MM.1S (cell line): ENCODE data around the gene RPS2.
"Not testable (repeated sequence)": the region's sequence is repeated elsewhere in the genome, so short reads cannot be mapped to it uniquely, and the experiment has no call there.

Source experiments
- DNase-seq: peaks from one replicate; pipeline ENCODE4 v3.0.0-alpha.2; 2015
- H2AFZ ChIP-seq: fragments of 300-600 bp; sonication (generic); 2 replicates; pipeline ENCODE4 v1.6.0; 2016; ENCODE audit warnings: antibody characterized with exemption, low read length
- H3F3A ChIP-seq: fragments of 300-600 bp; sonication (generic); 2 replicates; pipeline ENCODE4 v1.6.1; 2016; ENCODE audit warnings: mild to moderate bottlenecking, antibody characterized with exemption, low read length, moderate library complexity, mixed read lengths; ENCODE audit not compliant: insufficient read depth
- H3K27ac ChIP-seq: fragments of 300-600 bp; sonication (generic); 2 replicates; pipeline ENCODE4 v1.5.1; 2016; ENCODE audit warnings: mild to moderate bottlenecking, low read length
- H3K27me3 ChIP-seq: fragments of 300-600 bp; sonication (generic); replicated peaks from 2 replicates; pipeline ENCODE4 v1.6.0; 2016; ENCODE audit warnings: low read length; ENCODE audit not compliant: insufficient read depth
- H3K36me3 ChIP-seq: fragments of 300-600 bp; sonication (generic); replicated peaks from 2 replicates; pipeline ENCODE4 v1.6.1; 2016; ENCODE audit warnings: mild to moderate bottlenecking, low read length, mixed read lengths; ENCODE audit not compliant: insufficient read depth
- H3K4me1 ChIP-seq: fragments of 300-600 bp; sonication (generic); 2 replicates; pipeline ENCODE4 v1.6.1; 2016; ENCODE audit warnings: low read length, mixed read lengths
- H3K4me2 ChIP-seq: fragments of 300-600 bp; sonication (generic); 2 replicates; pipeline ENCODE4 v1.6.0; 2016; ENCODE audit warnings: low read depth, low read length
- H3K4me3 ChIP-seq: fragments of 300-600 bp; sonication (generic); 2 replicates; pipeline ENCODE4 v1.5.1; 2016; ENCODE audit warnings: low read length, mixed read lengths
- H3K79me2 ChIP-seq: fragments of 300-600 bp; sonication (generic); 2 replicates; pipeline ENCODE4 v1.6.1; 2016; ENCODE audit warnings: mixed run types, low read length, mixed read lengths
- H3K9ac ChIP-seq: fragments of 300-600 bp; sonication (generic); 2 replicates; pipeline ENCODE4 v1.6.1; 2016; ENCODE audit warnings: low read length, mixed read lengths
- H3K9me2 ChIP-seq: fragments of 300-600 bp; sonication (generic); replicated peaks from 2 replicates; pipeline ENCODE4 v1.6.1; 2016; ENCODE audit warnings: mild to moderate bottlenecking, low read length, mixed read lengths; ENCODE audit not compliant: insufficient read depth
- H3K9me3 ChIP-seq: fragments of 300-600 bp; sonication (generic); replicated peaks from 2 replicates; pipeline ENCODE4 v1.6.1; 2016; ENCODE audit warnings: mild to moderate bottlenecking, low read length, mixed read lengths; ENCODE audit not compliant: insufficient read depth
- H4K20me1 ChIP-seq: fragments of 300-600 bp; sonication (generic); 2 replicates; pipeline ENCODE4 v1.6.1; 2016; ENCODE audit warnings: mild to moderate bottlenecking, low read length, moderate library complexity, mixed read lengths; ENCODE audit not compliant: insufficient read depth
- CTCF ChIP-seq: fragments of 300-600 bp; sonication (generic); IDR thresholded peaks from 2 replicates; pipeline ENCODE4 v1.5.1; 2016; ENCODE audit warnings: antibody characterized with exemption, low read length, mixed read lengths
- EZH2 ChIP-seq: fragments of 300-600 bp; sonication (generic); optimal IDR thresholded peaks from 2 replicates; pipeline ENCODE3; 2017; ENCODE audit warnings: low read depth, mild to moderate bottlenecking, antibody characterized with exemption, low read length, mixed read lengths
- EZH2phosphoT487 ChIP-seq: fragments of 300-600 bp; sonication (generic); IDR thresholded peaks from 2 replicates; pipeline ENCODE4 v1.6.1; 2018; ENCODE audit warnings: antibody characterized with exemption, low read length

Gene RPS2

DNA sequence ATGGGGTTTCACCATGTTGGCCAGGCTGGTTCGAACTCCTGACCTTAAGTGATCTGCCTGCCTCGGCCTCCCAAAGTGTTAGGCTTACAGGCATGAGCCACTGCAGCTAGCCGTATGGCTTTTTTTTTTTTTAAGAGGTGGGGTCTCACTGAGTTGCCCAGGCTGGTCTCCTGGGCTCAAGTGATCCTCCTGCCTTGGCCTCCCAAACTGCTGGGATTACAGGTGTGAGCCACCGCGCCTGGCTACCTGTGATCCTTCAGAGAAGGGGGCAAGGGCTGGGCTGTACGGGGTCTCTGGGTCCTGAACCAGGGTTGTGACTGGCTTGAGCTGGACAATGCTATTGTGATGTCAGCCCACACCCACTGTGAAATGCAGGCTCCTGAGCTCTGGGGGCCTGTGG, 1.8 kb upstream of the RPS2 start, which contains the start of gene RNF151:
TSS of gene RNF151 (plus strand) at position 397 of the 400 bp plus-strand sequence. CDS start 26 bp downstream, outside the sequence.
- no peaks in the 10 kb centered on the region for H3K9me2 ChIP-seq
- H3K27ac ChIP-seq: no peak within 1 kb of the TSS
- peaks cover 31% of the 10 kb centered on the region for H3F3A ChIP-seq
- no peak for TF ChIP-seq EZH2phosphoT487
- no peak for TF ChIP-seq CTCF
- no peak for TF ChIP-seq EZH2
- H3K4me3 ChIP-seq: peak within 1 kb of the TSS; percentile 80
- peak within 1 kb of the TSS; percentile 94; the same call in 1 of the 2 replicates for H3K9ac ChIP-seq
- no peaks in the 10 kb centered on the region for H4K20me1 ChIP-seq
- peaks cover 17% of the 10 kb centered on the region for H3K36me3 ChIP-seq
- H3K9me3 ChIP-seq: no peaks in the 10 kb centered on the region
- no peak for DNase-seq
- H3K4me1 ChIP-seq: peaks cover 7% of the 10 kb centered on the region; the same call in 1 of the 2 replicates
- no peaks in the 10 kb centered on the region for H3K27me3 ChIP-seq
- H3K4me2 ChIP-seq: peak within 1 kb of the TSS; percentile 93
- peaks cover 26% of the 10 kb centered on the region for H3K79me2 ChIP-seq
- H2AFZ ChIP-seq: no peak within 1 kb of the TSS

DNA sequence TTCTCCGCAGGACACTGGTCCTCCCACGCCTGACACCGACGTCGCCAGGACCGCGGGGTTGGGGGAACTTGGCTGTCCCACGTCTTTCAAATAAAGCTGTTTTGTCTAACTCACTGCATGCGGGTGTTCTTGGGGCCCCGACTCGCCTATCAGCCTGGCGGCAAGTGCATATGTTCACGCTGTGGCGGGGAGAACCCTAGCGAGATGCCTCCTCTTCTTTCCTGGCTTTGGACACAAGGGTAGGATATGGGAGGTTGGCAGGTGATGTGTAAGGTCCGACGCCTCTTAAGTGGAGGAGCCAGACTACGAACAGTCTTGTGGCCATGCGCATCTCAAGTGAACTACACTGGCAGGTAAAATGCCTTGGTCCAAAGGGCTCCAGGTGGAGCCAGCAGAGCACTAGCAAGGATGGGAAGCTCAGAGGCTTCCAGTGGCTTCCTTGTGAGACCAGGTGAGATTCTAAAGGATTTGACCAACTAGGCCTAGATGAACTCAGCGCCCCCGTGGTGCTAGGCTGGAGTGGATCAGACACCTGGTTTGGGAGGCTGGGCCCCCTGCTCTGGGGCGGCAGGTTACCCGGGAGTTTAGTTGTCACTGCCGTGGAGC, 873 bp upstream of the RPS2 start:
- H3F3A ChIP-seq: peaks cover 37% of the 10 kb centered on the region
- H3K79me2 ChIP-seq: peaks cover 31% of the 10 kb centered on the region
- H3K4me2 ChIP-seq: peak overlapping the region; percentile 93
- DNase-seq: no peak
- no peaks in the 10 kb centered on the region for H3K9me2 ChIP-seq
- peaks cover 17% of the 10 kb centered on the region for H3K36me3 ChIP-seq
- no peaks in the 10 kb centered on the region for H4K20me1 ChIP-seq
- H3K4me1 ChIP-seq: peaks cover 12% of the 10 kb centered on the region
- H3K9me3 ChIP-seq: no peaks in the 10 kb centered on the region
- TF ChIP-seq EZH2phosphoT487 (no peak), EZH2 (no peak), CTCF (no peak)
- H3K27ac ChIP-seq: peak overlapping the region; percentile 52; the same call in 1 of the 2 replicates
- H3K4me3 ChIP-seq: peak overlapping the region; percentile 80
- H3K9ac ChIP-seq: peak overlapping the region; percentile 94
- no peaks in the 10 kb centered on the region for H3K27me3 ChIP-seq
- H2AFZ ChIP-seq: peak overlapping the region; percentile 64; the same call in 1 of the 2 replicates

- DNase-seq: no peak
- peaks cover 40% of the 10 kb centered on the region for H3F3A ChIP-seq
- peaks cover 43% of the 10 kb centered on the region for H3K79me2 ChIP-seq
- H3K4me1 ChIP-seq: peaks cover 14% of the 10 kb centered on the region
- H3K27ac ChIP-seq: peak overlapping the region; percentile 69; the same call in 1 of the 2 replicates
- no peaks in the 10 kb centered on the region for H4K20me1 ChIP-seq
- H3K9me3 ChIP-seq: no peaks in the 10 kb centered on the region
- no peaks in the 10 kb centered on the region for H3K27me3 ChIP-seq
- TF ChIP-seq EZH2phosphoT487 (no peak), CTCF (no peak), EZH2 (no peak)
- H3K9ac ChIP-seq: peak overlapping the region; percentile 94; the same call in 1 of the 2 replicates
- H3K9me2 ChIP-seq: no peaks in the 10 kb centered on the region
- peak overlapping the region; percentile 63 for H3K4me2 ChIP-seq
- H3K36me3 ChIP-seq: peaks cover 17% of the 10 kb centered on the region
- peak overlapping the region; percentile 80 for H3K4me3 ChIP-seq
- no peak overlapping the region for H2AFZ ChIP-seq
These were observed 670 bp downstream of the RPS2 start for GRCh38 chr16:1963806-1964505.

DNA sequence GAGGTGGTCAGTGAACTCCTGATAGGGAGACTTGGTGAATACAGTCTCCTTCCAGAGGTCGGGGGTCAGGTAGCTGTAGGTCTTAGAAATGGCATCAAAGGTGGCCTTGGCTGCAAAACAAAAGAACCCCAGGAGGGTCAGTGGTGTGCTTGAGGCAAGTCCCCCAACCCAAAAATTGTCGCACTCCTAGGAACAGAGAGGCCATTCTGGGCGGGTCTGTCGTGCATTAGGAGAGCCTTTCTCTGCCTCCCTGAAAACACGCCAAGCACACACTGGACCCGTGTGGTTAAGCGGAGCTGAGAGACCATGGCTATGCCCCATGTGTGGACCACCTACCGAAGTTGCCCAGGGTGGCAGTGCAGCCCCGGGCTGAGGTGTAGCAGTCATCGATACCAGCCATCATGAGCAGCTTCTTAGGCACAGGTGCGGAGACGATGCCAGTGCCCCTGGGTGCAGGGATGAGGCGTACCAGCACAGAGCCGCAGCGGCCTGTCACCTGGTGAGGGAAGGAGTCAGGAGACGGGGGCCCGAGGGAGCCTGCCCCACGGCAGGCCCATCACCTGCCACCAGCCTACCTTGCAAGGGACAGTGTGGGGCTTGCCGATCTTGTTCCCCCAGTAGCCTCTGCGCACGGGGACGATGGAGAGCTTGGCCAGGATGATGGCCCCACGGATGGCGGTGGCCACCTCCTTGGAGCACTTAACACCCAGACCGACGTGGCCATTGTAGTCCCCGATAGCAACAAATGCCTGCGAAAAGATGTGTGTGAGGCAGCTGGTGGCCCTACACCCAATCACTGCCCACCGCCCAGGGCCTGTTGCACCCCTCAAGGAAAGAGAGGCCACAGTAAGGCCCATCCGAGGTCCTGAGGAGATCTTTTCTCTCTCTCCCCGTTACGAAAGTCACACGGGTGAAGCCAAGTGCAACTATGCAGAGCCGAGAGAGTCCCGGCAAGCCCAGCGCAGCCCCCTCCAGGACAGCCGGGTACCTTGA, 2.2 kb downstream of the RPS2 start:
- Histone ChIP-seq H3F3A (peaks cover 40% of the 10 kb centered on the region), H3K4me1 (peaks cover 15% of the 10 kb centered on the region), H3K36me3 (peaks cover 17% of the 10 kb centered on the region), H3K79me2 (peaks cover 43% of the 10 kb centered on the region)
- H4K20me1 ChIP-seq, H3K4me3 ChIP-seq, H3K9me2 ChIP-seq, H3K4me2 ChIP-seq, H3K27ac ChIP-seq, DNase-seq, H2AFZ ChIP-seq, H3K9me3 ChIP-seq, H3K27me3 ChIP-seq, H3K9ac ChIP-seq: not testable (repeated sequence)
